Measurements from ENCODE around the gene ORC2. TPM values are rescaled to one million over a fixed set of nuclear protein-coding genes. Genes with fewer than 3 reads are reported as not detected.
"Not testable (repeated sequence)": the region's sequence is repeated elsewhere in the genome, so short reads cannot be mapped to it uniquely, and the experiment has no call there.

The ORC2 gene
- 63.1 and 63.3 TPM in 2 replicates for total RNA-seq

DNA sequence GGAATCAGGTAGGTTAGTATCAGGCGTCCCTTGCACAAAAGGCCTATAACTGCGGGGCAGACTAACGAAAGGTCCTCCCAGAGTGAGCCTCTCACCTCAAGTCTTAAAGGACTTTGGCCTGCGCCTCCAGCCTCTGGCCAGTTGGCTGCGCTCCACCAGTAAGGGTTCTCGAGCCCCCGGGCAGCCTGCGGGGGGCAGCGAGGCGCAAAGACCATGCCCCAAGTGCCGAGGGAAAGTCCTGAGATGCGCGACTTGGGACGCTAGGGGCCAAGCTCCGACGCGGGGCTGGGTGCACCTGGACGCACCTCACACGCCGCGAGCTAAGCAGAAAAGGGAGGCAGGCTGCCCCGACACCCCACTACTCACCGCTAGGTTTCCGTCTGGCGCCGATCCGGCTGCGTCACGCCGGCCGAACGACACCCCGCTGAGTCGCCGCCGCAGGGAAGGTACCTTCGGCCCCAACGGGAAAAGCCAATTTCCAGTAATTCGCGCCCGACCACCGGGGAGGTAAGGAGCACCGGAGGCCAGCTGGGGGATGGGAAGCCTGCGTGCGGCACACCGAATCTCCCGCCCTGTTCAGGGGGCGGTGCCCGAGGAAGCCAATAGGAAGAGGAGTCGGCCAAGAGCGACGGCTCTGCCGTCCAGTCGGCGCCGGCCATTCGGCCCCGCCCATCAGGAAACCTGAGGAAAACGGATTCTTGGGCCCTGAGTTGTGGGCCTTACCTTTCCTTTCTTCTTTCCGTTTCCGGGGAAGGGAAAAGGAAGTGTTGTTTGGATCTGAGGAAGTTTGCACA lies at the start of gene ORC2:
TSS of gene ORC2 (minus strand) at position 537 of the 794 bp plus-strand sequence. CDS start 5,537 bp downstream, outside the sequence.
- peaks cover 24% of the 10 kb centered on the region for H3K36me3 Mint-ChIP-seq (ENCODE audit: low read depth)
- no peaks in the 10 kb centered on the region for H3K27me3 Mint-ChIP-seq (ENCODE audit: insufficient read depth)
- peak within 1 kb of the TSS; percentile 97 for H3K4me3 Mint-ChIP-seq
- intact Hi-C loops (cut with micrococcal nuclease) = loop anchor here (1.0 to 5.0 kb wide), 12 partner anchors 19 to 1069 kb away; partner anchors contain the start of genes CFLAR, CLK1, FZD7 and HYCC2
- DNase-seq (ENCODE audit: low spot score) = peak; percentile 93
- H3K27ac Mint-ChIP-seq = peak within 1 kb of the TSS; percentile 93
- no peaks in the 10 kb centered on the region for H3K9me3 Mint-ChIP-seq
- H3K4me1 Mint-ChIP-seq (ENCODE audit: low read depth) = peaks cover 58% of the 10 kb centered on the region

DNA sequence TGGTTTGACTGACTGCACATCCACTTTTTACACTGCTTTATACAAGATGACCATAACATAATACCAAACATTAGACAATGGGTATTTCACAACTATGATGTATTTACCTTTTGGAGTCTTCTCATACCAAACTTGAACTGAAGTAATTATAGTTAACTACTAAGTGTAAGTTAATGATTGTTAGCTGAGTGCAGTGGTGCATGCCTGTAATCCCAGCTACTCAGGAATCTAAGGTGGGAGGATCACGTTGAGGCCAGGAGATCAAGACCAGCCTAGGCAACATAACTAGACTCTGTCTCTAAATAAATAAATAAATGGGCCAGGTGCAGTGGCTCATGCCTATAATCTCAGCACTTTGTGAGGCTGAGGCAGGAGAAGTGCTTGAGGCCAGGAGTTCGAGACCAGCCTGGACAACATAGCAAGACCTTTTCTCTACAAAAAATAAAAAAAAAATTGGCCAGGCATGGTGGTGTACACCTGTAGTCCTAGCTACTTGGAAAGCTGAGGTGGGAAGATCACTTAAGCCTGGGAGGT lies 44.9 kb upstream of the ORC2 start:
- Mint-ChIP-seq H3K9me3 (no peaks in the 10 kb centered on the region), H3K4me3 (no peak overlapping the region), H3K27me3 (ENCODE audit: insufficient read depth) (no peaks in the 10 kb centered on the region), H3K36me3 (ENCODE audit: low read depth) (peaks cover 24% of the 10 kb centered on the region), H3K4me1 (ENCODE audit: low read depth) (no peaks in the 10 kb centered on the region), H3K27ac (no peak overlapping the region)
- no peak for DNase-seq (ENCODE audit: low spot score)
- intact Hi-C loops (cut with micrococcal nuclease) = no loop called here

DNA sequence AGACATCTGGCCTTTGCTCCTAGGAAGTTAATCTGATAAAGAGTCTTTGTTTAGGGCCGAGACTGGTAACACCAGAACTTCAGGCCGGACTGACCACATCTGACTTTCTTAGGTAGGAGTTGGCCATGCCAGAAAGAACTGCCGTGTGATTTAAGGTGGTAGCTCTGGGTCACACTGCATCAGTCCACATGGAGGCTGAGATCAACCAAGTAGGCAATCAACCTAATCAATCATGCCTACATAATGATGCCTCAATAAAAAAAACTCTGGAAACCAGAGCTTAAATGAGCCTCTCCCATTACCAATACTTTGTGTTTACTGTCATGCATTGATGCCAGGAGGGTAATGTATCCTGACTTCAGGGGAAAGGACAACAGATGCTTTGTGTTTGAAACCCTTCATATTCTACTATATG lies 44.1 kb upstream of the ORC2 start:
- H3K4me3 Mint-ChIP-seq = no peak overlapping the region
- H3K9me3 Mint-ChIP-seq = no peaks in the 10 kb centered on the region
- peaks cover 22% of the 10 kb centered on the region for H3K36me3 Mint-ChIP-seq (ENCODE audit: low read depth)
- no peak overlapping the region for H3K27ac Mint-ChIP-seq
- intact Hi-C loops (cut with micrococcal nuclease) = no loop called here
- no peaks in the 10 kb centered on the region for H3K4me1 Mint-ChIP-seq (ENCODE audit: low read depth)
- H3K27me3 Mint-ChIP-seq (ENCODE audit: insufficient read depth) = no peaks in the 10 kb centered on the region
- no peak for DNase-seq (ENCODE audit: low spot score)

DNA sequence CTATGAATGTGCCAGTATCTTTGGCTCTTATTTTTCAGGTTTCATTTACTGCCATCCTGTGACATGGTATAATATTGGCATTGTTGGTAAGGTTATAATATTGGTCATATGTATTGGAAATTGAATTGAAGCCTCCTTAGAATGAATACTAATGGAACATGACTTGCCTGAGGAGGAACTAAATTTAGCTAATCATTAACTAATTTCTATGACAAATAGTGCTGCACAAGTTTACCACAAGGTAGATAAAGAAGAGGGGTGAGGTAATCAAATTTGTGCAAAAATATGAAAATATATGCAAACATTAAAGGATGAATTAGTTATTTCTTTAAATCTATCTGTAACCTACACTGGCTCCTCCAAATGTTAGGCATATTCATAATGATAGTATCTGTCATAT lies 43.2 kb upstream of the ORC2 start:
- H3K27ac Mint-ChIP-seq = no peak overlapping the region
- intact Hi-C loops (cut with micrococcal nuclease) = no loop called here
- no peaks in the 10 kb centered on the region for H3K9me3 Mint-ChIP-seq
- no peaks in the 10 kb centered on the region for H3K27me3 Mint-ChIP-seq (ENCODE audit: insufficient read depth)
- H3K36me3 Mint-ChIP-seq (ENCODE audit: low read depth) = peaks cover 22% of the 10 kb centered on the region
- DNase-seq (ENCODE audit: low spot score) = no peak
- no peaks in the 10 kb centered on the region for H3K4me1 Mint-ChIP-seq (ENCODE audit: low read depth)
- no peak overlapping the region for H3K4me3 Mint-ChIP-seq

DNA sequence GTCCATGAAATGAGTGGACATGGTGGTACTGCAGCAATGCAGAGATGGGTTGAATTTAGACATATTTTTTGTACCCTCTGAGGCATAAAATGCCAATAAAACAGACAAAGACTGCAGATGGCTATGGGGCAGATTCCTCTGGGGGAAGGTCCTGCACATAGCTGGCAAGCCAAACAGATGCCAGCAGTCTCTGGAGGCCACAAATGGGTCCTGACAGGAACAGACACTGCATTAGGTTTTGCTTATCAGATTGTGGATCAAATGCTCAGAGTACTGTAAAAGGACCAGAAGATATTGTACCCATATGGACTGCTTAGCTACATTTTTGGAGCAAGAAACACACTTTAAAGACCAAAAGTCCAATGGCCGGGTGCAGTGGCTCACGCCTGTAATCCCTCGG lies 40.9 kb upstream of the ORC2 start:
- H3K4me1 Mint-ChIP-seq (ENCODE audit: low read depth) = no peaks in the 10 kb centered on the region
- peaks cover 20% of the 10 kb centered on the region for H3K36me3 Mint-ChIP-seq (ENCODE audit: low read depth)
- intact Hi-C loops (cut with micrococcal nuclease) = no loop called here
- H3K27me3 Mint-ChIP-seq (ENCODE audit: insufficient read depth) = no peaks in the 10 kb centered on the region
- no peak overlapping the region for H3K4me3 Mint-ChIP-seq
- DNase-seq (ENCODE audit: low spot score) = no peak
- no peak overlapping the region for H3K27ac Mint-ChIP-seq
- no peaks in the 10 kb centered on the region for H3K9me3 Mint-ChIP-seq

DNA sequence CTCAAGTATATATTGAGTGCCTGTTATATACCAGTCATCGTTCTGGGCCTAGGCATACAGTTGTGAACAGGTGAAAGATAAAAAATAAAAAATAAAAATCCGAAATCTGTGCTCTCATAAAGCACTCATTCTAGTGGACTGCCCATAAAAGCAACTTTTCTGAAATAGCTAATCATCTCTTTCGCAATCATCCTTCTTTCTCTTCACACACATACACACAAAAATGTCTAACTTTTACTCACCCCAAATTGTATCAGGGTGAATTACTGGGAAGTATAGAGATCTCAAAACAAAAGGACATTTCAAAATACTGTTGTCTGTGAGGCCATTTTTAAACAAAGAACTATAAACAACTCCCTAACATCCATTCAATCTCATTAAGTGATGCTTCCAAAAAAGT lies 29.6 kb upstream of the ORC2 start:
- Mint-ChIP-seq H3K27ac (no peak overlapping the region), H3K36me3 (ENCODE audit: low read depth) (peaks cover 32% of the 10 kb centered on the region), H3K9me3 (no peaks in the 10 kb centered on the region), H3K4me1 (ENCODE audit: low read depth) (no peaks in the 10 kb centered on the region), H3K4me3 (no peak overlapping the region), H3K27me3 (ENCODE audit: insufficient read depth) (no peaks in the 10 kb centered on the region)
- intact Hi-C loops (cut with micrococcal nuclease) = no loop called here
- DNase-seq (ENCODE audit: low spot score) = no peak

DNA sequence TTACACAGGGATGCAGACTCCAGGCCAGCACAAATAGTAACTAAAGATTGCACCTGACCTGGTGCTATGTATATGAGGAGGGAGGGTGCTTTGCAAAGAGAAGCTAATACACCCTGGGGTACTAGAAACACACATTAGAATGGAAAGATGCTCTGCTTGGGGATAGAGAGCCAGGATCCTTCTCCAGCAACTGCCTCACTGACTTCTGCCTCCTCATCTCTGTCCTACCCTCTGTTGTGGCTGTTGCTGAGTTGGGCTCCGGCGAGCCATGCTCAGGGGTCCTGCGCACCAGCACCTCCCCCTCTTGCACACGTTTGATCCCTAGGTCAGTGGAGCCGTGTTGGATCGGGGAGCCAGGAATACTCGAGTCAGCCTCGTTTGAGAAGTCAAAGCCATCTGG lies 23.7 kb upstream of the ORC2 start:
- no peak for DNase-seq (ENCODE audit: low spot score)
- Mint-ChIP-seq H3K36me3 (ENCODE audit: low read depth) (peaks cover 28% of the 10 kb centered on the region), H3K9me3 (no peaks in the 10 kb centered on the region), H3K4me1 (ENCODE audit: low read depth) (no peaks in the 10 kb centered on the region), H3K4me3 (no peak overlapping the region), H3K27ac (no peak overlapping the region), H3K27me3 (ENCODE audit: insufficient read depth) (no peaks in the 10 kb centered on the region)
- intact Hi-C loops (cut with micrococcal nuclease) = no loop called here

DNA sequence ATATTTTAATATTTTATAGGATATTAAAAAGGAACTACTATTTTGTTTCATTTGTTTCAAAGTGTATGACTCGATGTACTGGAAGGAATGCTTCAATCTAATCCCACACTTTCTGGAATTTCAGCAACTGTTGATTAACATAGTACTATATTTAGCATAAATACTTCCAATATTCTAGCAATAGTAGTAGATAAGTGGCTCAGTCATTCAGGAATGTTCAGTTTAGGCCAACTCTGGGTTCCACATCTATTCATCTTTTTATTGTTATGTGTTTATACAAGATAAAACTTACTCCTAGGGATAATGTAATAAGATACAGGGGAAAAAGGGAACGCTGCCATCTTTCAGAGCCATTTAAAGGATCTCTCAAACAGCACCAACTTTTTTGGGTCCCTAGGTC lies 22.3 kb upstream of the ORC2 start:
- intact Hi-C loops (cut with micrococcal nuclease) = no loop called here
- H3K27me3 Mint-ChIP-seq (ENCODE audit: insufficient read depth) = no peaks in the 10 kb centered on the region
- no peak overlapping the region for H3K4me3 Mint-ChIP-seq
- peaks cover 26% of the 10 kb centered on the region for H3K36me3 Mint-ChIP-seq (ENCODE audit: low read depth)
- no peak overlapping the region for H3K27ac Mint-ChIP-seq
- no peaks in the 10 kb centered on the region for H3K9me3 Mint-ChIP-seq
- DNase-seq (ENCODE audit: low spot score) = no peak
- H3K4me1 Mint-ChIP-seq (ENCODE audit: low read depth) = no peaks in the 10 kb centered on the region

DNA sequence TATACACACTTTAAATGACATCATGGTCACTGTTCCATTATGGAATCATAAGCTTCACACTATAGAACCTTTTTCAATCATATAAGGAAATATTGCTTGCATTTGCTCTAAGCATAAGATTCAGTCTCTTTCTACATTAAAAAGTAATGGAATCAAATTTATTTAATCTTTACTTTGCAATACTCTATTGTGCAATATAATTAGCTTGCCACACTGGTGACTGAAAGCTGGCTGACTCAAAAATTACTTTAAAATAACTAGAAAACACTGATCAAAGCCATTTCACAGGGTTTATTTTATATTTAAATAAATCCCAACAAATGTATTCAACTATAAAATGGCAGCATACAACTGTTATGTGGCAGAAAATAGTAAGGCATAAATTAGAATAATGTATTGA lies 13.2 kb upstream of the ORC2 start:
- H3K4me3 Mint-ChIP-seq = no peak overlapping the region
- intact Hi-C loops (cut with micrococcal nuclease) = no loop called here
- DNase-seq (ENCODE audit: low spot score) = no peak
- no peaks in the 10 kb centered on the region for H3K9me3 Mint-ChIP-seq
- no peak overlapping the region for H3K27ac Mint-ChIP-seq
- H3K4me1 Mint-ChIP-seq (ENCODE audit: low read depth) = no peaks in the 10 kb centered on the region
- H3K36me3 Mint-ChIP-seq (ENCODE audit: low read depth) = peaks cover 19% of the 10 kb centered on the region
- no peaks in the 10 kb centered on the region for H3K27me3 Mint-ChIP-seq (ENCODE audit: insufficient read depth)

DNA sequence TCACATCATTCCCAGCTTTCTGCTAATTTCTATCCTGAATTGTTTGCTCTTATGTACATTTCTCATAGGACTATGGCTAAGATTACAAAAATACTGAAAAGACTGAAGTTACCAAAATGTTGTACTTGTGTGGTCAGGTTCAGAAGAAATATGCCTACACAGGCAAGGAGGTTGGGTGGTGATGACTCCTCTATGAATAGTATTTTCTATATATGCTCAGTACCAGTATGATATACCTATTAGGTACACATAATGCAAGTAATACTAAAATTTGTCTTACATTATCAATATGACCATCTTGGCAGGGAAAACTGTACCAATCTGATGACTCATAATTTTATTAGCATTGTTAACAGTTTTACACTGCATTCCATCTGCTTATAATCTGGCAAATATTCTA lies 12.2 kb upstream of the ORC2 start:
- Mint-ChIP-seq H3K9me3 (no peaks in the 10 kb centered on the region), H3K36me3 (ENCODE audit: low read depth) (peaks cover 15% of the 10 kb centered on the region), H3K4me3 (no peak overlapping the region), H3K27ac (no peak overlapping the region), H3K27me3 (ENCODE audit: insufficient read depth) (no peaks in the 10 kb centered on the region), H3K4me1 (ENCODE audit: low read depth) (no peaks in the 10 kb centered on the region)
- intact Hi-C loops (cut with micrococcal nuclease) = no loop called here
- no peak for DNase-seq (ENCODE audit: low spot score)

DNA sequence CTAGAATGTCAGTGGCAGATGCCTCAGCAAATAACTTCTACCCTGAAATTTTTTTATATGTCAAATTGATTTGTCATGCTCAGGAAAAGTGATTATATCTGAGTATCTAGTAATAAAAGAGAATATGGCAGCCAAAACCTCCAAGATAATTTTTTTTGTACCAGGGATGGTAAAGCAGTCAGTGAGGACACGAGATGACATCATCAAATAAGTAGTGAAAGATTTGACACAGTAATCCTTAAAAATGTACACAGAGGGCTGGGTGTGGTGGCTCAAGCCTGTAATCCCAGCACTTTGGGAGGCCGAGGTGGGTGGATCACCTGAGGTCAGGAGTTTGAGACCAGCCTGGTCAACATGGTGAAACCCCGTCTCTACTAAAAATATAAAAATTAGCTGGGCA lies 6.6 kb upstream of the ORC2 start:
- H3K4me3 Mint-ChIP-seq; H3K27me3 Mint-ChIP-seq (ENCODE audit: insufficient read depth); DNase-seq (ENCODE audit: low spot score); H3K27ac Mint-ChIP-seq; intact Hi-C loops (cut with micrococcal nuclease); H3K9me3 Mint-ChIP-seq; H3K36me3 Mint-ChIP-seq (ENCODE audit: low read depth): not testable (repeated sequence)
- peaks cover 24% of the 10 kb centered on the region for H3K4me1 Mint-ChIP-seq (ENCODE audit: low read depth)

DNA sequence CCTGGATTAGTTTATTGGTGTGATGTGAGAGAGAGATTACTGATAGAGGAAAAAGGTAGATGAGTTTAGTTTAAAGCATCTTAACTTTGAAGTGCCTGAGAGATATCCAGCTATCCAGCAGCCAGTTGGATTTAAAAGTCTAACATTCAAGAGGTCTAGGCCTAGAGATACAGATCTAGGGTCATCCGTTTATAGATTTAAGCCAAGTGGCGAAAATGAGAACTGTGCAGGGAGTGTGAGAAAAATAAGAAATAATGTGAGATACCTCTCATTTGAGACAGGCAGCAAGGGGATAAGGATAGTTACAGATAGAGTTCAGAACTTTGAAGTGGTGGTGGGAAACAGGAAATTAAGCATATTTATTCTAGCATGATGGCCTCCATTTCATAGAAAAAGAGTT lies 5.3 kb upstream of the ORC2 start:
- Mint-ChIP-seq H3K4me3 (no peak overlapping the region), H3K9me3 (no peaks in the 10 kb centered on the region), H3K27me3 (ENCODE audit: insufficient read depth) (no peaks in the 10 kb centered on the region), H3K4me1 (ENCODE audit: low read depth) (peaks cover 35% of the 10 kb centered on the region), H3K36me3 (ENCODE audit: low read depth) (peaks cover 9% of the 10 kb centered on the region), H3K27ac (no peak overlapping the region)
- intact Hi-C loops (cut with micrococcal nuclease) = no loop called here
- DNase-seq (ENCODE audit: low spot score) = no peak

DNA sequence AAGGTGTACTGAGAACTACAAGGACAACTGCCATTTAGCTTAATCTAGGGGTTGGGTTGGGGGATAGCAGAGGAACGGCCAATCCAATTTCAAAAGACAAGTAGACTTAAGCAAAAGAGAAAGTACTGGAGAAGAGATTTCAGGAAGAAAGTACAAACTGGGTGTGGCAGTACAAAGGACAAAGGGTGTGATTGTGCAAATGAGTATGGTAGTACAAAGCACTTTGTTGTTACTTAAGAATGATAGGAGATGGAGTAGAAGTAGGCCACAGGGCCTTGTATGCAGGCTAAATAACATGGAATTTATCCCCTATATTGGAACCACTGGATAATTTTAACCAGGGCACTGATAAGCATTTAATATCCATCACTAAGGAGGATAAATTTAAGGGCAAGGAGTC lies 4.7 kb upstream of the ORC2 start:
- H3K27me3 Mint-ChIP-seq (ENCODE audit: insufficient read depth) = no peaks in the 10 kb centered on the region
- DNase-seq (ENCODE audit: low spot score) = no peak
- no peaks in the 10 kb centered on the region for H3K9me3 Mint-ChIP-seq
- intact Hi-C loops (cut with micrococcal nuclease) = no loop called here
- H3K27ac Mint-ChIP-seq = peak overlapping the region; percentile 13
- H3K4me3 Mint-ChIP-seq = no peak overlapping the region
- peaks cover 35% of the 10 kb centered on the region for H3K4me1 Mint-ChIP-seq (ENCODE audit: low read depth)
- H3K36me3 Mint-ChIP-seq (ENCODE audit: low read depth) = peaks cover 12% of the 10 kb centered on the region
